GDM1 (cell line): ENCODE measurements around the gene APRT.
"Not testable (repeated sequence)": the region's sequence is repeated elsewhere in the genome, so short reads cannot be mapped to it uniquely, and the experiment has no call there.

Source experiments
- DNase-seq: peaks from one replicate; lab custom pipeline; 2025; lab: John Stamatoyannopoulos, UW

Gene APRT

DNA sequence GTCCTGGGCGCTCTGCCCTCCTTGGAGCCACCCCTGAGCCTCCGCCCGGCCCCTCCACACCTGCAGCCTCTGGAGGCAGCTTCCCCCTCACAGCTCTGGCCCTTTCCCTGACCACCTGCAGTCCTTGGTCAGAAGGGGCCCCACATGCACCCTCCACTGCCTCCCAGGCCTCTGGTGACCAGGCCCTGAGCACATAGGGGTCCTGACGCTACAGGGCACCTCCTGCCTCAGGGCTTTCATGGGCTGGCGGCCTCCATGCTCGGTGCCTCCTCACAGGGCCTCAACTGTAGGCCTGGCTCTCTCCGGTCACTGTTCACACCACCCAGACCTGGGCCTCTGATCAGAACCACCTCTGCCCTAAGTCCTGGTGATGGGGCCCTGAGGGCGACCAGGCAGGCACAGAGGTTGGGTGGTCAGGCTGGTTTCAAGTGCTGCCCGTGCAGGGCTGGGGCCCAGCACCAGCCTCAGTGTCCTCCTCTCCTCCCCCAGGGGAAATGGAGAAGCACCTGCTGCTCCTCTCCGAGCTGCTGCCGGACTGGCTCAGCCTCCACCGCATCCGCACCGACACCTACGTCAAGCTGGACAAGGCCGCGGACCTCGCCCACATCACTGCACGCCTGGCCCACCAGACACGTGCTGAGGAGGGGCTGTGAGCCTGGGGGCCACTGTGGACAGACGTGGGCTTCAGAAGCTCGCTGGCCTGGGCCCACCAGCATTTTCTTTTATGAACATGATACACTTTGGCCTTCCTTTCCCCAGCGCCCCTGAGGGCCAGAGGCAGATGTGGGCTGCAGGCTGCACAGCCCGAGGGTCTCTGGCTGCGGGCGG lies 3.9 kb downstream of the APRT start:
- DNase-seq: no peak

DNA sequence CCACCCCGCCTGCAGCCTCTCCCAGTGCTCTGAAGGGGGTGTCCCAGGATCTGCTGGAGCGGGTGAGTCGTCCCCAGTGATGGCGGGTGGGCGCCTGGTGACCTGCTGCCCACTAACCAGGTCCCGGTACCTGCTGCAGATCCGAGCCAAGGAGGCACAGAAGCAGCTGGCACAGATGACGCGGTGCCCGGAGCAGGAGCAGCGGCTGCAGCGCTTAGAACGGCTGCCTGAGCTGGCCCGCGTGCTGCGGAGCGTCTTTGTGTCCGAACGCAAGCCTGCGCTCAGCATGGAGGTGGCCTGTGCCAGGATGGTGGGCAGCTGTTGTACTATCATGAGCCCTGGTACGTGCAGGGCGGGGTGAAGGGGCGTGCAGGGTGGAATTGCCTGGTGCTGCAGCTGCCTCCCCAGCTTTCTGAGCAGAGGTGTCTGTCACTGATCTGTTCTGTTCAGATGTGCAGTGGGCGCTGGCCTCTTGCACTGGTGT lies 4.5 kb downstream of the APRT start:
- no peak for DNase-seq

DNA sequence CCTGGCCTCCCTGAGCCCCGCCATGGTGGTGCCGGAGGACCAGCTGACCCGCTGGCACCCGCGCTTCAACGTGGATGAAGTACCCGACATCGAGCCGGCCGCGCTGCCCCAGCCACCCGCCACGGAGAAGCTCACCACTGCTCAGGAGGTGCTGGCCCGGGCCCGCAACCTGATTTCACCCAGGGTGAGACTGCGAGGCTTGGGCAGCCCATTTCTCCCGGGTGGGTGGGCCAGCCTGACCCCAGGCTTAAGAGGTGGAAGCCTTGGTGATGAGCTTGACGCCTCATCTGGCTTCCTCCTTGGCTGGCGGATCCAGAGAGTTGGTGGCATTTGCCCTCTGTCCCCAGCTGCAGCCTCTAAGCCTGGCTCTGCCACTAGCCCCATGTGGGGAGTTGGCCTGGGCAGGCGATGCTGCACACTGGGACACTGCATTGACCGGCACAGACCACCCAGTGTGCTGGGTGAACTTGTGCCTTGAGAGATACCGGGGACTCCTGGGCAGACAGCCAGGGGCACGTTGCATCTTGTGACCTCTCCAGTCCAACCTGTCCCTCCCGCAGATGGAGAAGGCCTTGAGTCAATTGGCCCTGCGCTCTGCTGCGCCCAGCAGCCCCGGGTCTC lies 5.1 kb downstream of the APRT start:
- DNase-seq: no peak

DNA sequence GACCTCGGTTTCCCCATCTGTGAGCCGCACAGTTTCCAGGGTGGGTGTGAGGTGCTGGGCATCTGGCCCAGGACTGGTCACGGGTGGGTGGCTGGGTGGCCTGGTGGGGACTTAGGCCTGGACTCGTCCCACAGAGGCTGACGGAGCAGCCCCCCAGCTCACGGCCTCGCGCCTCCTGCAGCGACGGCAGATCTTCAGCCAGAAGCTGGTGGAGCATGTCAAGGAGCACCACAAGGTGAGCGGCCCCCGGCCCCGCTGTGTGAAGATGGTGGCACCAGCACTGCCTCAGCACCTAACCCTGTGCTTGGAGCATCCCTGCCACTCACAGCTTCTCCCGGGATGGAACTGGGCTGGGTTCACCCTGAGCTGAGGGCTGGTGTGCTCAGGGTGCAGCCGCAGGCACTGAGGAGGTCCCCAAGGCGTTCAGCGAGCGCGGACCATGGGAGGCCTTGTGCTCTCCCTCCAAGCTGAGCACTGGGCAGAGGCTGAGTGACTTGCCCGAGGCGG lies 5.8 kb downstream of the APRT start:
- DNase-seq: no peak

DNA sequence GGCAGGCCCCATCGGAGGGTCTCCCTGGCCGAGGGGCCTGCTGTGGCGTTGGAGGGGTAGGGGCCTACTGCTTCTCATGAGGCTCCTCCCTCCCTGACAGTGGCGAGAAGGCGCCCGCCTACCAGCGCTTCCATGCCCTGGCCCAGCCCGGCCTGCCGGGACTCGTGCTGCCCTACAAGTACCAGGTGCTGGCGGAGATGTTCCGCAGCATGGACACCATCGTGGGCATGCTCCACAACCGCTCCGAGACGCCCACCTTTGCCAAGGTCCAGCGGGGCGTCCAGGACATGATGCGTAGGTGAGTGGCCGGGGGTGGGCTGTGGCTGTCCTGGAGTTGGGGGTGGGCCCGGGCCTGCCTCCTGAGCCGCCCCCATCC lies 6.4 kb downstream of the APRT start:
- no peak for DNase-seq

DNA sequence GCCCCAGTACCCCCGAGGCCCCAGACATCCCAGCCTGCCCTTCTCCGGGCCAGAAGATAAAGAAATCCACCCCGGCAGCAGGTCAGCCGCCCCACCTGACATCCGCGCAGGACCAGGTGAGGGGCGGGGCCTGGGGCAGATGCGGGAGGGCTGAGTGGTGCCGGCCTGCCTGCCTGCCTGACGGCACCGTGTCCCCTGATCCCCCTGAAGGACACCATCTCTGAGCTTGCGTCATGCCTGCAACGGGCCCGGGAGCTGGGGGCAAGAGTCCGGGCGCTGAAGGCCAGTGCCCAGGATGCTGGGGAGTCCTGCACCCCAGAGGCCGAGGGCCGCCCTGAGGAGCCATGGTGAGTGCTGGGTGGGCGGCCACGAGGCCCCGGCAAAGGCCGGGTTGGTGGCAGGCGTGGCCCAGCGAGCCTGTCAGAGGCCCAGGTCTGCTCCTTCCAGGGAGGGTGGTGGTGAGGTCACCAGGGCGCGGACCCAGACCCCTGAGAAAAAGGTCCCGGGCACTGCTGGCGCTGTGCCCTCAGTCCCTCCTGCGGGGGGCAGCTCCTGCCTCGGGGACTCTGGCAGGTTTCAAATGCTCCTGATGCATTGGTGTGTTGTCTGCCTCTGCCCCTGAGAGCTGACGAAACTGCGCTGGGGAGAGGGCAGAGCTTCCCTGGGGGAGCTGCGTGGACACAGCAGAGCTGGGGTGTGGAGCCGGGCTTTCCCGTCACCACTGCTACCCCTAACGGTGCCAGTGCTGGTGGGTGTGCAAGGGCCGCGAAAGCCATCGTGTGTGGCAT lies 7.0 kb downstream of the APRT start:
- no peak for DNase-seq

DNA sequence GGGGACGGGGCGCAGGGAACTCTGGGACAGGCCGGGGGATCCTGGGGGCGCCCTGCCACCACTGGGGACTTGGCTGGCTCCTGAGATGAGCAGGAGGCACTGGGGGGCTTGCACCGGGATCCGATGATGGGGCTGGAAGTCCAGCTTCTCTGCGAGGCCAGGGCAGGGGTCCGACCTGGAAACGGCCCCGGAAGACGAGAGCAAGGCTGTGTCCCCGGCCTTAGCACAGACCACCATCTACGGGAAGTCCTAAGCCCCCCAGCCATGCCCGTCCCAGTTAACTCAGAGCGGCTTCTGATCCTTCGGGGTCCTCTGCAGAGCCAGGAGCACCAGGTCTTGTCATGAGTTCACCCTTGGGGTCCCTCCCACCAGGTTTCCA lies 7.6 kb downstream of the APRT start:
- DNase-seq: no peak

DNA sequence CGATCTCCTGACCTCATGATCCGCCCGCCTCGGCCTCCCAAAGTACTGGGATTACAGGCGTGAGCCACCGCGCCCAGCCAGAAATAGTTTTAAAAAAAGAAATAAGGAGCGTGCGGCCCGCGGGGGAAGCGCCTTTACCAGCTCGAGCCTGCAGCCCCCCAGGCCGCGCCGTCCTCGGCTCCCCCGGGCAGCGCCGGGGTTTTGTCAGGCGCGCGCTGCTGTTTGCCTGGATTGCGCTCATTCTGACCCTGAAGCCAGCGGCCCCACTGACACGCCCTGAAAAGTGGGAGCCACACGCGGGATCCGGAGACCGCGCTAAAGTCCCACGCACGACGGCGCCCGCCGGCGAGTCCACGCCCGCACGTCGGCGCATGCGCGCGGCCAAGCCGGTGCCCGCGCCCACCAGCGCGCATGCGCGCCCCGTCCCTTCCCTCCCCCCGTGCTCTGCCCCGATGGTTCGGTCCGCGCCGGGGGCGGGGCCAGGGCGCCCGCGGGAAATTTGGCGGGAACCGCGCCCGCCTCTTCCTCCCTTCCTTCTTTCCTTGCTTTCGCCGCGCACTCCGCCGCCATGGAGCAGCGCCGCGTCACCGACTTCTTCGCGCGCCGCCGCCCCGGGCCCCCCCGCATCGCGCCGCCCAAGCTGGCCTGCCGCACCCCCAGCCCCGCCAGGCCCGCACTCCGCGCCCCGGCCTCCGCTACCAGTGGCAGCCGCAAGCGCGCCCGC lies 8.3 kb downstream of the APRT start, which contains the start of gene CDT1:
Gene CDT1 (plus strand): TSS at position 526 of the 724 bp plus-strand sequence. CDS start 43 bp downstream, at position 569.
- DNase-seq: peak; percentile 84

DNA sequence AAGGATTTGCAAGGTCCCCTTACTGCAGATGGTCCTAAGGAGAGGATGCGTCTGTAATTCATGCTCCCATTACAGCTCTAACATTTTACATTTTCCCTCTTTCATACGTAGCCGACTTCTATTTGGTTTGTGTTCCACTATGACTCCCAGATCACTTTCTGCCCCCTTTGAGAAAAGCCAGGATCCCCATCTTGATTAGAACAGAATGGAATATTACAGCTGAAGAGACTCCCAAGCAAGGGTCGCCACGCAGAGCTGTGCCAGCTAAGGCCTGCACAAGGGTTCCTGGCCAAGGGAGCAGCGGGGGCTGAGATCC lies 11.5 kb downstream of the APRT start:
- no peak for DNase-seq

DNA sequence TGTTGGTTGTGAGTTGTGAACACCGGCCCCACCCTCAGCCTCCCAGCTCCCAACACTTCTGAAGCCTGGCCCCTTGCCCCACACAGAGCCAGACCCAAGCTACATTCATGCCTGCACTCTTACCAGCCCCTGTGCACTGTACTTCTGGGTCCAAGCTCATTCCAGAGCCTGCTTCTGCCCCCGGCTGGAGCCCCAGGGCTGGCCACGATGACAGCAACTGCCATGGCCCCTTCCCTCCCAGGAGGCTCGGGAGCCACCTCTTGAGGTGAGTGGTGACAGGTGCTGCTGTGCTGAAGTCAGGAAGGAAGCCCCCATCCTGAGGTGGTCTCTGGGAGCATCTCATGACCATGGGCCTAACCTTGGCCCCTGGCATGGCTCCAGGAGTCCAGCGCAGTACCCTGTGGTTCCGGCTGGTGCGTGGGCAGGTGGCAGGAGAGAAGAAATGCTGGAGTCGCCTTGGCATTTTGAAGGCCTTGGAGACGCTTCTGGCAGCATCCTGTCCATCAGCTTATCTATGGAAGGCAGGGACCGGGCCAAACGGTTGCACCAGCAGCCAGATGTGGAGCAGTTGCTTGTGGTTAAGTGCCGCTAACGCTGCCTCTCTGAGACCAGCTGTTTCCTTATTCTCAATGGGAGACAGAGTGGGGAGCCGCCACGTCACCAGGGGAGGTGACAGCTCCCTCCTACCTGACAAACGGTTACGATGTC lies 12.0 kb downstream of the APRT start:
- peak; percentile 86 for DNase-seq

DNA sequence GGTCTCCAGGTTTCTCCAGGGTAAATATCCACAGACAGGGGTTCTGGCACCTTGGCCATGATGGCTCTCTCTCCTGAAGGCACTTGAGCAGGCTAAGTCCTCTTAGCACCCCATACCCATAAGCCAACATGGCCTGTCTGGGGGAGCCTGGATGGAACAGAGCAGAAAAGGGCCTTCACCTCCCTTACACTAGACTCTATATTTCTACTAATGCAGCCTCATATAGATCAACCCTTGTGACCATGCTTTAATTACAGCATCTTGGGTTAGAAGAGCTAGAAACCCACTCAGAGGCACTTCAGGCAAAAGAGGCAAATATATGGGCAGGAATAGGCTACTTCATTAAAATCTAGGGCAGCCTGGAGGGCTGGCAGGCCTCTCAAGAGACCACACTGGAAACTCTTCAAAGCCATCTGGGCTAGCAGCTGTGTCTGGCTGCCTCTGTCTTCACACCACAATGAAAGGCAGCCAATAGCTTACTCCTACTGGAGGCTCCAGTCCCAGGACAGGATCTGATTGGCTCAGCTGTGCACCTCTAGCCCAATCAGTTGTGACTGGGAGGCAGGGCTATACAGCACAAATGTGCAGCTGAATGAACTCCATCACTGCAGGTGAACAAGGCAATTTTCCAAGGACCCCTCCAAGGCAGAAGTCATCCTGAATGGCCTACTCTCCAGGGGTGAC lies 12.8 kb downstream of the APRT start:
- DNase-seq: no peak

DNA sequence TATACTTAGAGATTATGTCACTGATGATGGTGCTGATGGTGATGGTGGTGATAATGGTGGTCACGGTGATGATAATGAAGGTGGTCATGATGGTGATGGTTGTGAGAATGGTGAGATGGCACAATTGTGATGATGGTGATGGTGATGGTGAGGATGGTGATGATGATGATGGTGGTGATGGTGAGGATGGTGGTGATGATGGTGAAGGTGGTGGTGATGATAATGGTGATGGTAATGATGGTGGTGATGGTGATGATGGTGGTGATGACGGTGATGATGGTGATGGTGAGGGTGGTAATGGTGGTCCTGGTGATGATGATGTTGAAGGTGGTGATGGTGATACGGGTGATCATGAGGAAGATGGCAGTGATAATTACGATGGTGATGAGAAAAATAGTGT lies 13.7 kb downstream of the APRT start:
- DNase-seq: no peak

DNA sequence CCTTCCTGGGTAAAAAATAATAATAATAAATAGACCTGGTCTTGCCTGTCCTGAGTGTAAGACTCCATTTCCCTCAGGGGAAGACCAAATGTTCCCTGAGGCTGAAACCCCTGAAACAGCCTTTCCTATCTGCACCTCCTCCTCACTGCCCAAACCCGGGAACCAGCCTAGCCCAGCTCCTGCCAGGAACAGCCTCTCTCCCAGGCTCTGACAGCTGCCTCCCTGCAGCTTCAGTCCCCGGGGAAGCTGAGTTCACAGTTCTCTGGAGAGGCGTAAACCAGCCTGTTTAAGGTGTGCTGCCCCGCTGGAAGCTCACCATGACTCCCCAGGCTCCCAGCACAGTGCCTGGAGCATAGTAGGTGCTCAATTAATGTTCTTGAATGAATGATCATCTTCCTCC lies 15.4 kb downstream of the APRT start:
- no peak for DNase-seq

DNA sequence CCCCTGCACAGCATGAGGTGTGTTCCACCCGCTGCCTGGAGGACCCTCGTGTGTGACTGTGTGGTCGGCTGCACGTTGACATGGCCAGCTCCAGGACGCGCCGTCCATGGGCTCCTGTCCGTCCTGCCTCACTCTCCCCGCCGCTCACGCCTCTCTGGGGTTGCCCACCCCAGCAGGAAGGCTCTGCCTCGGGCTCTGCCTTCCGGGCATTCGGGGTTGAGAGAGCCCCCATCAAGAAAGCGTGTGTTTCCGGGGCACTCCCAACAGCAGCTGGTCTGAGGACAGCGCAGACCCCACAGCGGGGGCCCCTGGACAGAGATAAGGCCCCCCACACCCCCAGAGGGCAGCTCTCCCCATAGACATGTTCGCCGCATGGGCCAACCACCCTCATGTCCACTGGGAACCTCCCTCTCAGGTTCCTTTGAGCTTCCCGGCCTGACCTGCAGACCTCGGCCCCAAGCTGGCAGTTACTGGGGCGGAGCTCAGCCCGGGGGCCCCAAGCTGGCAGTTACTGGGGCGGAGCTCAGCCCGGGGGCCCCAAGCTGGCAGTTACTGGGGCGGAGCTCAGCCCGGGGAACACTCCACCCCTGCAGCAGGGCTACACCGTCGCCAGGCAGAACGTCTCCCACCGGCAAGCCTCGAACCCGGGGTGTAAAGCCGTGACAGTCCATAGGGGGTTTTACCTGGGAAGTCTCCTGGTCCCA lies 18.3 kb downstream of the APRT start:
- DNase-seq: no peak

DNA sequence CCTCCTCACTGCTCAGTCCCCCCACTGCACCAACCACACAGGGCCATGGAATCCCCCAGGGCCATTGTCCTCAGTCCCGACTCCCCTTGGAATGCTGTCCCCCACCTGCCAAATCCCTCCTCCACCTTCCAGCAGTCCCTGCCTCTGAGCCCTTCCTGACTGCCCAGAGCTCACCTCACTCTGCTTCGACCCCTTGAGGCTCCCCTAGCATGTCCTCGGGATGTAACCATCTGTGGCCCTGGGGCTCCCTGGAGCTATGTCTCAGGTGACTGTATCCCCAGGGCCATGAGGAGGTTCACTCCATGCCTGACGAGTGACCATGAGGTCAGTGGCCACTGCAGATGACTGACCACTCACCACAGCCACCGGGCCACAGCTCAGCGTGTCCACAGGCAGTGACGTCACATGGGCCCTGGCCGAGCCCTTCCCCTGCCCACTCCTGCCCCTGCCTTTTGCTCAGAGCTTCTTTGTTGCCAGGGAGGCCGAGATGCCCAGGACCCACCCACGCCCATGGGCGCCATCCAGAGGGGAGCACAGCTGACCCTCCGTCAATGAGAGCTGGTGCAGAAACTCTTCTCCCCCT lies 19.0 kb downstream of the APRT start:
- DNase-seq: no peak

DNA sequence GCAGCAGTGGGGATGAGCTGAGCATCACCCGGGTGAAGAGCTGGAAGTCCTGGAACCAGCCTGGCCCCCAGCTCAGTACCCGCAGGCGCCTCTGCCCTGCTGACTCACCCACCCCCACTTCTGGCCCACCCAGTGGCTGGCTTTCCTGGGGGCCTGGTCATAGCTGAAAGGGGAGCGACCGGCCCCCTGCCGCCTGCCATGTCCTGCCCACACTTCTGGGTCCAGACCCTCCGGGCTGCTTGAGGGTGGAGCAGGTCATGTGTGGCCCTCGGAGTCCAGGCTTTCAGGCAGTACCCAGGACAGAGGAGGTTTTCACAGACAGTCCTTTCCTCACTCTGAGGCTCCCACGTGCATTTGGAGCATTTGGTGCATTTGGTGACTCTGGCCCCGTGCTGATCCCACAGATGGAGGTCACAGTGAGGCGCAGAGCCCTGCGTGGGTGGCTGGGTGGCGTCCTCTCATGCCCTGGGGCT lies 19.6 kb downstream of the APRT start:
- DNase-seq: no peak

DNA sequence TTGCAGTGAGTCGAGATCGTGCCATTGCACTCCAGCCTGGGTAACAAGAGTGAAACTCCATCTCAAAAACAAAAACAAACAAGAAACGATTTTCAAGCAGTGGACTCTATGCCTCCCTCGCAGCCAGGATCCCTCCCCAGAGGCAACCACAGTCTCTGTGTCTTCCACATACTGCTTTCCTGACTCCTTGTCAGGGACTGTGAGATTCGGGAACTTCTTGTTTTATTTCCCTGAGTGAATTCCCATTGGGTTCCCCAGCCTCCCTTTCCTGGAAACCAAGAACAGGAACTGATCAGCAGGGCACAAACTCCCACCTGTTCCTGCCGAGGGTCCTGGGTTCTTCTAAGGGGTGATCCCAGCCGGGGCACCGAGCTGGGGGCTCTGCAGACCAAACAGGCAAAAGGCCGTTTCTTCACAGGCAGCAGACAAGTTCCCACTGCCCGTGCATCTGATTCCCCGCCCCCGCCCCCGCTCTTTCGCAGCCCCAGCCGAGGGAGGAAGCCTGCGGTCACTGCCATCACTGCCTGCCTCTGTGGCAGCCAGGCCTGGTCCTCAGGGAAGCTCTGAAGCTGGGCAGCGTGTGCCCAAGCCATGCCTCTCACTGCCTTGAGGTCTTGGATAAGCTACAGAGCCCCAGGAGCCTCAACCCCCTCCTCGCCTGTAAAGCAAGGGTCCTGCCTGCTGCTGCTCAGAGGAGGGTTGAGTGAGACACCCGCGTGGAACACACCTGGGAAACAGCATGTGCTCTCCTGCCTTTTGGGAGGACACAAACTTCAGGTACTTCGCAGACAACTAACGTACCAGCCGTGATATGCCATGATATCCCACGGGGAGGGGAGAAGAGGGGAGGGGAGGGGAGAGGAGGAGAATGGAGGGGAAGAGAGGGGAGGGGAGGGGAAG lies 21.2 kb downstream of the APRT start:
- peak; percentile 85 for DNase-seq

DNA sequence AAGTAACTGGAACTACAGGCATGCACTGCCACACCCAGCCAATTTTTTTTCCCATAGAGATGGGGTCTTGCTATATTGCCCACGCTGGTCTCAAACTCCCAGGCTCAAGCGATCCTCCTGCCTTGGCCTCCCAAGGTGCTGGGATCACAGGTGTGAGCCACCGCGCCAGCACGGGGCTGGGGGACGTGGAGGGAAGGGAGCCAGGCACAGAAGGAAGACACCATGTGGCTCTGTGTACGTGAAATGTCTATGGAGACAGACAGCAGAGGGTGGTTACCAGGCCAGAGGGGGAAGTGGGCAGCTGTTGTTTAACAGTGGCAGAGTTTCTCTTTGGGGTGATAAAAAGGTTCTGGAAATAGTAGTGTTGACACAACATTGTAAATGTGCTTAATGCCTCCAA lies 22.1 kb downstream of the APRT start:
- peak; percentile 43 for DNase-seq

DNA sequence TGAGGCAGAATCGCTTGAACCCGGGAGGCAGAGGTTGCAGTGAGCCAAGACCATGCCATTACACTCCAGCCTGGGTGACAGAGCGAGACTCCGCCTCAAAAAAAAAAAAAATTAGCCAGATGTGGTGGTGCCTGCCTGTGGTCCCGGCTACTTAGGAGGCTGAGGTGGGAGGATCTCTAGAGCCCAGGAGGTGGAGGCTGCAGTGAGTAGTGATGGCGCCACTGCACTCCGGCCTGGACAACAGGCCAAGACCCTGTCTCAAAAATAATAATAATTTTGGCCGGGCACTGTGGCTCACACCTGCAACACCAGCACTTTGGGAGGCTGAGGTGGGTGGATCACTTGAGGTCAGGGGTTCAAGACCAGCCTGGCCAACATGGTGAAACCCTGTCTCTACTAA lies 23.0 kb downstream of the APRT start:
- not testable (repeated sequence) for DNase-seq
